GM12892 (cell line): ENCODE data around the gene OR4K14.

Experiments used
- POLR2A ChIP-seq: IDR thresholded peaks from 2 replicates; pipeline ENCODE4 v1.6.1; 2011; ENCODE audit warnings: low read depth, low read length, control low read depth
- TAF1 ChIP-seq: IDR thresholded peaks from 2 replicates; pipeline ENCODE4 v1.6.1; 2011; ENCODE audit warnings: low read depth, mild to moderate bottlenecking, control low read depth, low read length, borderline replicate concordance

DNA sequence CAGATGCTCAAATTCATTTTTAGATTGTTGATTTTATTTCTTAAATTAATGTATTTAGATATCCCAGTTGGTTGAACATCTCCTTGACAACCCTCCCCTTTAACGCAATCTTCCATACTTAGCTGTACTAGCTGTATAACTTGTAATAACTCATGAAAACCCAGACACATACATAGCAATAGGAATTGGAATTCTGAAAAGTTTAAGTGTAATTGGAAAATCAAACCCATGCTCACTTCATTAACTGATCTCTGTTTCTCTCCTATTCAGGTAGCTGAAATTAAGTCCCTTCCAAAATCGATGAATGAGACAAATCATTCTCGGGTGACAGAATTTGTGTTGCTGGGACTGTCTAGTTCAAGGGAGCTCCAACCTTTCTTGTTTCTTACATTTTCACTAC, 43.8 kb downstream of the OR4K14 start, which contains the start of gene OR4K15:
- TF ChIP-seq POLR2A (no peak), TAF1 (no peak)
